NCI-H2081 treated with DMSO at 0.1 percent for 48 hours (cell line): ENCODE results near the gene WDR33.

Experiments
- DNase-seq: peaks from one replicate; lab custom pipeline; 2025; lab: John Stamatoyannopoulos, UW

The WDR33 gene

GRCh38 chr2:127655209-127656073 is 155.5 kb downstream of the WDR33 start:
- no peak for DNase-seq

- DNase-seq, result no peak
Observed at GRCh38 chr2:127654838-127655175, 156.2 kb downstream of the WDR33 start.

DNA sequence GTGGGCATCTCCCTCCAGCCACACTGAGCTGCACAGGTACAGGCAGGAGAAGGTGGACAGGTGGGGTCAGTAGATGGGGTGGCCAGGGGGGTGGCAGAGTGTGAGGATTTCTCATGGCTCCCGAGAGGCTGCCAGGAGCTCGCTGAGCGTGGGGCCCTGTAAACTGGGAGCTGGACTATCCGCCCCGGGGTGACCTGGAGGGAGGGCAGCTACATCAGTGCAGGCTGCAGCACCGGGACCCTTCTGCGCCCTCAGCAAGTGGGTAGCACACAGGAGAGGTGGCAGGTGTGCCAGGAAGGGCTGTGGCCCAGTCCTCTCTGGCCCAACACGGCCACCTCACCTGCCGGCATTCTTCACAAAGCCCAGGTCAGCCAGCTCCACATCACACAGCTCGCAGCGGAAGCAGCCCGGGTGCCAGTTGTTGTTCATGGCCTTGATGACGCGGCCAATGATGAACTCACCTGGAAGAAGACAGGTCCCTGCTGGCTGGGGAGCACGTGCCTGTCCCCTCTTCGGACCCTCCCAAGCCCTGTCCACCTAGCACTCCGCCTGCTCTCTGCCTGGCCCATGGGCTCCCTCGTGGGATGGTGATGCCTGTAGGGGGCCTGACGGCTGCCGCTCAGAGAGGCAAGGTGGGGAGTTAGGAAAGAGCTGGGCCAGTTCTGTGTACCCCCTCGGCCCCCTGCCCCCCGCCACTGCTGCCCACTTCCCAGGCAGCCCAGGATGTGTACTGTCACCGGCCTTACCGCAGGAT is 156.7 kb downstream of the WDR33 start:
- no peak for DNase-seq

DNA sequence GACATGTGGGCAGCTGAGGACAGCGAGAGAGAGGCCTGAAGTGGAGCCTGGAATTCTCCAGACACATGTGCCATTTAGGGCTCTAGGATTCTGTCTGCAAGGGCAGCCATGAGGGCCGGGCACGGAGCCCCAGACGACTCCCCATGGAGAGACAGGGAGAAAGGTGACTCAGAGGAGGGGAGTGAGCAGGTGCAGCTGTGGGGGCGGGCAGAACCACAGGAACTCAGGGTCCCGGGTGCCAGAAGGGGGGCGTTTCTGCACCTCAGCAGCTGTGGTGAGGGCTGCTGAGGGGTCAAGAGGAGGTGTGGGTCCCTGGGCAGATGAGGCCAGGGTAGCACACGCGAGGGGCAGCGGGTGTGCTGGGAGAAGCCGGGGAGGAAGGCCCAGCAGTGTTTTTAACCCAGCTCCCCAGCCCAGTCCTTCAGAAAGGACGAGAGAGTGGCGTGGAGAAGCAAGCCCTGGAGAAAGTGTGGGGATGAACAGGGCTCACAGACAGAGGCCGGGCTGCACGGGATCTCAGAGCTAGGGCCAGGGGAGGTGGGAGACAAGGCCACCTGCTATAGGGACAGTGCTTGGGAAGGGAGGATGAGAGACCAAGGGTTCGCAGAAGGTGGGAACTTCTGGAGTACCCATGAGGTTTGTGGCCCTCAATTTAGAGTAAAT is 157.4 kb downstream of the WDR33 start:
- DNase-seq, result no peak

DNA sequence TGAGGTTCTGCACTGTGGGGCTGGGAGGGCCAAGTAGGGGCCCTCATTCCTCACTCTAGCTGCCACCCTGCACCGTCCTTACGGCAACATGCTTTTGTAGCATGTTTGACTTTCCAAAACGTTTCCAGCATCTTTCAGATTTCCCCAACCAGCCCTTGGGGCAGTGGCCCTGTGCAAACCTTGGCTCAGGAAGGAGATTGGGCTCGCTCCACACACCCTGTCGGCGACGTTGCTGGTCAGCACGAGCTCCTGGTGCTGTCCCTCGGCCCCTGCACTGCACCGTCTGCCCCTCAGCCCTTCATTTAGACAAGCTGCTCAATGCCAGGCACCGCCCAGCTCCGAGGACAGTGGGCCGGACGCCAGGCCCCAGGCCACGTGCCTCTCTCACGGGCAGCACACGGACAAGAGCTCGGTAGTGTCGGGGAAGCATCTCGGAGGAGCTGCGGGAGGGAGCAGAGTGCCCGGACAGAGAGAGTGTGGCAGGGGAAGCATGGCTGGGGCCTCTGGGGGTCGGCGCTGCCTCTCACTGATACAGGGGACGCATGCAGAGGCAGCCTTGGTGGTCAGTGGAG is 158.1 kb downstream of the WDR33 start:
- DNase-seq, result no peak

GRCh38 chr2:127651971-127652550 is 158.9 kb downstream of the WDR33 start:
- no peak for DNase-seq

DNA sequence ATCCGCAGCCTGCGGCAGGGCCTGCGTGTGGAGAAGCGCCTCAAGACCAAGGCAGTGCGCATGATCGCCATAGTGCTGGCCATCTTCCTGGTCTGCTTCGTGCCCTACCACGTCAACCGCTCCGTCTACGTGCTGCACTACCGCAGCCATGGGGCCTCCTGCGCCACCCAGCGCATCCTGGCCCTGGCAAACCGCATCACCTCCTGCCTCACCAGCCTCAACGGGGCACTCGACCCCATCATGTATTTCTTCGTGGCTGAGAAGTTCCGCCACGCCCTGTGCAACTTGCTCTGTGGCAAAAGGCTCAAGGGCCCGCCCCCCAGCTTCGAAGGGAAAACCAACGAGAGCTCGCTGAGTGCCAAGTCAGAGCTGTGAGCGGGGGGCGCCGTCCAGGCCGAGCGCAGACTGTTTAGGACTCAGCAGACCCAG is 159.6 kb downstream of the WDR33 start:
- no peak for DNase-seq
